HEK293T (cell line): ENCODE results near the gene GPX4.

Source experiments
- FOXM1 ChIP-seq: fragments of 450-650 bp; IDR thresholded peaks from 2 replicates; pipeline ENCODE4 v1.6.1; 2017; ENCODE audit warnings: mild to moderate bottlenecking, borderline replicate concordance
- SP1 ChIP-seq: fragments of 450-650 bp; IDR thresholded peaks from 2 replicates; pipeline ENCODE4 v1.6.1; 2017
- TARDBP ChIP-seq: fragments of 450-650 bp; IDR thresholded peaks from 2 replicates; pipeline ENCODE4 v1.6.1; 2016

GRCh38 chr19:1085676-1086442 lies 17.9 kb upstream of the GPX4 start:
- TF ChIP-seq FOXM1 (no peak), SP1 (no peak), TARDBP (no peak)
